ENCODE results near the gene CFAP119. TPM values are rescaled to one million over a fixed set of nuclear protein-coding genes. Genes with fewer than 3 reads are reported as not detected.

The CFAP119 gene
- total RNA-seq, 1 donor = 1.3 TPM

GRCh38 chr16:30773826-30774225 is 12.0 kb upstream of the CFAP119 start:
- no peak overlapping the region for H3K4me3 ChIP-seq (ENCODE audit: low read depth, low read length)
- TF ChIP-seq CTCF (IDR thresholded peaks at IDR 0.05; ENCODE audit: insufficient read depth, low read depth, low read length) = no peak
- DNase-seq (ENCODE audit: low read depth) = no peak

- no peak for TF ChIP-seq CTCF (IDR thresholded peaks at IDR 0.05; ENCODE audit: insufficient read depth, low read depth, low read length)
- DNase-seq (ENCODE audit: low read depth) = no peak
- no peak overlapping the region for H3K4me3 ChIP-seq (ENCODE audit: low read depth, low read length)
These were observed 9.9 kb upstream of the CFAP119 start for GRCh38 chr16:30771726-30772125.

GRCh38 chr16:30769379-30770089 is 7.7 kb upstream of the CFAP119 start:
- no peak for DNase-seq (ENCODE audit: low read depth)
- no peak for TF ChIP-seq CTCF (IDR thresholded peaks at IDR 0.05; ENCODE audit: insufficient read depth, low read depth, low read length)
- H3K4me3 ChIP-seq (ENCODE audit: low read depth, low read length) = no peak overlapping the region

- H3K4me3 ChIP-seq (ENCODE audit: low read depth, low read length) = no peak overlapping the region
- TF ChIP-seq CTCF (IDR thresholded peaks at IDR 0.05; ENCODE audit: insufficient read depth, low read depth, low read length) = no peak
- no peak for DNase-seq (ENCODE audit: low read depth)
These were observed 6.8 kb upstream of the CFAP119 start for GRCh38 chr16:30768583-30769181.

GRCh38 chr16:30767767-30768465 is 6.1 kb upstream of the CFAP119 start:
- DNase-seq (ENCODE audit: low read depth) = no peak
- no peak for TF ChIP-seq CTCF (IDR thresholded peaks at IDR 0.05; ENCODE audit: insufficient read depth, low read depth, low read length)
- no peak overlapping the region for H3K4me3 ChIP-seq (ENCODE audit: low read depth, low read length)

- H3K4me3 ChIP-seq (ENCODE audit: low read depth, low read length) = no peak overlapping the region
- no peak for DNase-seq (ENCODE audit: low read depth)
- no peak for TF ChIP-seq CTCF (IDR thresholded peaks at IDR 0.05; ENCODE audit: insufficient read depth, low read depth, low read length)
These were observed 5.0 kb upstream of the CFAP119 start for GRCh38 chr16:30766933-30767284.

Measured in fibroblast of villous mesenchyme (primary cell).